HepG2 (cell line): ENCODE results near the gene PLCB1. TPM values are rescaled to one million over a fixed set of nuclear protein-coding genes. Genes with fewer than 3 reads are reported as not detected.

Experiments
- ISL2 ChIP-seq: sonication (generic); formaldehyde crosslinking; IDR thresholded peaks from 2 replicates; pipeline ENCODE4 v1.5.0; 2020; ENCODE audit warnings: missing genetic modification reagents
- MTF2 ChIP-seq: sonication (generic); formaldehyde crosslinking; IDR thresholded peaks from 2 replicates; pipeline ENCODE4 v1.5.0; 2020; ENCODE audit warnings: missing genetic modification reagents, borderline replicate concordance
- RBFOX2 ChIP-seq: fragments of 200-400 bp; formaldehyde crosslinking; IDR thresholded peaks from 2 replicates; pipeline ENCODE4 v1.6.1; 2017; ENCODE audit warnings: low read depth, mild to moderate bottlenecking, low read length
- TEAD2 ChIP-seq: sonication (generic); formaldehyde crosslinking; IDR thresholded peaks from 2 replicates; pipeline ENCODE4 v1.9.0; 2021; ENCODE audit warnings: missing genetic modification reagents
- TEAD3 ChIP-seq: optimal IDR thresholded peaks from 2 replicates; pipeline ENCODE3; 2016; ENCODE audit warnings: borderline replicate concordance
- ZNF232 ChIP-seq: sonication (generic); formaldehyde crosslinking; IDR thresholded peaks from 2 replicates; pipeline ENCODE4 v1.4.0; 2020; ENCODE audit warnings: missing genetic modification reagents, borderline replicate concordance
- polyA plus RNA-seq, 8 experiments: library from polyadenylated mRNA; depleted of rRNA in 3 of 8; stranded (reverse) in 7 of 8; unstranded in 1 of 8; fragments of >200 nt; fragmentation: Illumina TruSeq in 4 of 8; extraction: Trizol in 4 of 8; gene quantifications; 2 replicates each; pipeline versions ENCODE4 v1.2.1 to v1.2.3, GENCODE V29; 2011 to 2016; ENCODE audit warnings: low read depth in 4 of 8, missing spikeins in 1 of 8, mixed read lengths in 1 of 8; ENCODE audit not compliant: insufficient read depth in 1 of 8
- total RNA-seq, 5 experiments: library from RNA; depleted of rRNA; stranded (reverse); fragments of >200 nt; fragmentation: Illumina TruSeq; extraction: Trizol; gene quantifications; 2 replicates each; pipeline ENCODE4 v1.2.3, GENCODE V29; 2016; ENCODE audit warnings: low read depth in 1 of 5
- TF ChIP-seq, protein P1 (sequence below): IDR thresholded peaks from 2 replicates; pipeline ENCODE4 v1.4.0; 2020; ENCODE audit warnings: mild to moderate bottlenecking, missing genetic modification reagents
- TF ChIP-seq, protein P2 (sequence below), 2 experiments: sonication (generic) in 1 of 2; formaldehyde crosslinking in 1 of 2; IDR thresholded peaks; 2 replicates each; pipeline versions ENCODE4 v1.6.1 to v1.9.0; 2014 to 2022; ENCODE audit warnings: antibody characterized with exemption in 1 of 2, borderline replicate concordance in 1 of 2, inconsistent platforms in 1 of 2, low read depth in 1 of 2, missing genetic modification reagents in 1 of 2
- TF ChIP-seq, protein P3 (sequence below): IDR thresholded peaks from 2 replicates; pipeline ENCODE4 v1.6.1; 2016; ENCODE audit warnings: low read depth
- TF ChIP-seq, protein P4 (sequence below): sonication (generic); formaldehyde crosslinking; IDR thresholded peaks from 2 replicates; pipeline ENCODE4 v1.4.0; 2020; ENCODE audit warnings: missing genetic modification reagents, borderline replicate concordance

Gene PLCB1
- total and polyA plus RNA-seq, 2 of the 13 experiments (the other 11 are each of a cell fraction or from before 2014, with no cell fraction given), result 42.4 to 55.9 TPM

DNA sequence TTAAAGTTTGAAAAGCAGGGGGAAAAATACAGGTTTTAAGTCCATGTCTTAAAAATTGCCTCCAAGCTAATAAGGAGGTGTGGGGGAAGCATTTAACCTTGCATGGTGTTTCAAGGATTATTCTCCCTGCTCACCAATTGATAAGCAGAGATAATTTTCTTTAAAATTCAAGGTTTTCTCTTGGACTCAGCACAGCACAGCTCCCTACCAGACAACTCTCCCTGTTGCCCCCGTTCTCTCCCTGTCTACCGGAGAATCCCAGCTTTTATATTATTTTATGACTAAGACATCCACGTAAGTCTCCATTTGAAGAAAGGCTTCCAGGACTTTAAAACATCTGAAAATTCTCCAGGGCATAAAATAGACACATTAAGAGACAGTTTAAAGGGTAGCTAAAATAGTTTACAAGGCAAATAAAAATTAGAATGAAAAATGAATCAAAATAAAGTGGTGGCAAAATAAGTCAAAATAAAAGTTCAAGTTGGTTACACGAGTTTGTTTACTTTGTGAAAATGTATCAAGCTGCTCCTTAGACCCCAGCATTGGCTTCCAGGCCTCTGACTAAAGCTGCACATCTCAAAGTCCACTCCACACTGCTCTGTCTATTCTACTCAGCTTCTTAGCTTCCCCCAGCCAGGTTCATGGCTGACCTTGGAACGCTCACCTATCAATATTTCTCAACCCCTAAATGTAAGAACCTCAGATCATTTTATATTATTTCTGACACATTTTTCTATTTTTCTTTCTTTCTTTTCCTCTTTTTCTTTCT is 748.2 kb downstream of the PLCB1 start (continued):
- TF ChIP-seq, protein P1, sequence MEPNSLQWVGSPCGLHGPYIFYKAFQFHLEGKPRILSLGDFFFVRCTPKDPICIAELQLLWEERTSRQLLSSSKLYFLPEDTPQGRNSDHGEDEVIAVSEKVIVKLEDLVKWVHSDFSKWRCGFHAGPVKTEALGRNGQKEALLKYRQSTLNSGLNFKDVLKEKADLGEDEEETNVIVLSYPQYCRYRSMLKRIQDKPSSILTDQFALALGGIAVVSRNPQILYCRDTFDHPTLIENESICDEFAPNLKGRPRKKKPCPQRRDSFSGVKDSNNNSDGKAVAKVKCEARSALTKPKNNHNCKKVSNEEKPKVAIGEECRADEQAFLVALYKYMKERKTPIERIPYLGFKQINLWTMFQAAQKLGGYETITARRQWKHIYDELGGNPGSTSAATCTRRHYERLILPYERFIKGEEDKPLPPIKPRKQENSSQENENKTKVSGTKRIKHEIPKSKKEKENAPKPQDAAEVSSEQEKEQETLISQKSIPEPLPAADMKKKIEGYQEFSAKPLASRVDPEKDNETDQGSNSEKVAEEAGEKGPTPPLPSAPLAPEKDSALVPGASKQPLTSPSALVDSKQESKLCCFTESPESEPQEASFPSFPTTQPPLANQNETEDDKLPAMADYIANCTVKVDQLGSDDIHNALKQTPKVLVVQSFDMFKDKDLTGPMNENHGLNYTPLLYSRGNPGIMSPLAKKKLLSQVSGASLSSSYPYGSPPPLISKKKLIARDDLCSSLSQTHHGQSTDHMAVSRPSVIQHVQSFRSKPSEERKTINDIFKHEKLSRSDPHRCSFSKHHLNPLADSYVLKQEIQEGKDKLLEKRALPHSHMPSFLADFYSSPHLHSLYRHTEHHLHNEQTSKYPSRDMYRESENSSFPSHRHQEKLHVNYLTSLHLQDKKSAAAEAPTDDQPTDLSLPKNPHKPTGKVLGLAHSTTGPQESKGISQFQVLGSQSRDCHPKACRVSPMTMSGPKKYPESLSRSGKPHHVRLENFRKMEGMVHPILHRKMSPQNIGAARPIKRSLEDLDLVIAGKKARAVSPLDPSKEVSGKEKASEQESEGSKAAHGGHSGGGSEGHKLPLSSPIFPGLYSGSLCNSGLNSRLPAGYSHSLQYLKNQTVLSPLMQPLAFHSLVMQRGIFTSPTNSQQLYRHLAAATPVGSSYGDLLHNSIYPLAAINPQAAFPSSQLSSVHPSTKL (CRISPR knock-in tag), result peak; percentile 85
- TF ChIP-seq ZNF232 (CRISPR knock-in tag) (no peak), MTF2 (no peak), TEAD2 (CRISPR knock-in tag) (no peak), RBFOX2 (no peak), TEAD3 (CRISPR knock-in tag) (peak; percentile 16), ISL2 (CRISPR knock-in tag) (no peak)
- TF ChIP-seq, protein P2, sequence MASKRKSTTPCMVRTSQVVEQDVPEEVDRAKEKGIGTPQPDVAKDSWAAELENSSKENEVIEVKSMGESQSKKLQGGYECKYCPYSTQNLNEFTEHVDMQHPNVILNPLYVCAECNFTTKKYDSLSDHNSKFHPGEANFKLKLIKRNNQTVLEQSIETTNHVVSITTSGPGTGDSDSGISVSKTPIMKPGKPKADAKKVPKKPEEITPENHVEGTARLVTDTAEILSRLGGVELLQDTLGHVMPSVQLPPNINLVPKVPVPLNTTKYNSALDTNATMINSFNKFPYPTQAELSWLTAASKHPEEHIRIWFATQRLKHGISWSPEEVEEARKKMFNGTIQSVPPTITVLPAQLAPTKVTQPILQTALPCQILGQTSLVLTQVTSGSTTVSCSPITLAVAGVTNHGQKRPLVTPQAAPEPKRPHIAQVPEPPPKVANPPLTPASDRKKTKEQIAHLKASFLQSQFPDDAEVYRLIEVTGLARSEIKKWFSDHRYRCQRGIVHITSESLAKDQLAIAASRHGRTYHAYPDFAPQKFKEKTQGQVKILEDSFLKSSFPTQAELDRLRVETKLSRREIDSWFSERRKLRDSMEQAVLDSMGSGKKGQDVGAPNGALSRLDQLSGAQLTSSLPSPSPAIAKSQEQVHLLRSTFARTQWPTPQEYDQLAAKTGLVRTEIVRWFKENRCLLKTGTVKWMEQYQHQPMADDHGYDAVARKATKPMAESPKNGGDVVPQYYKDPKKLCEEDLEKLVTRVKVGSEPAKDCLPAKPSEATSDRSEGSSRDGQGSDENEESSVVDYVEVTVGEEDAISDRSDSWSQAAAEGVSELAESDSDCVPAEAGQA (IDR thresholded peaks at IDR 0.05; ENCODE audit: low read depth), result no peak
- TF ChIP-seq, protein P2 (CRISPR knock-in tag; IDR thresholded peaks at IDR 0.05; ENCODE audit: borderline replicate concordance), result no peak
- TF ChIP-seq, protein P3, sequence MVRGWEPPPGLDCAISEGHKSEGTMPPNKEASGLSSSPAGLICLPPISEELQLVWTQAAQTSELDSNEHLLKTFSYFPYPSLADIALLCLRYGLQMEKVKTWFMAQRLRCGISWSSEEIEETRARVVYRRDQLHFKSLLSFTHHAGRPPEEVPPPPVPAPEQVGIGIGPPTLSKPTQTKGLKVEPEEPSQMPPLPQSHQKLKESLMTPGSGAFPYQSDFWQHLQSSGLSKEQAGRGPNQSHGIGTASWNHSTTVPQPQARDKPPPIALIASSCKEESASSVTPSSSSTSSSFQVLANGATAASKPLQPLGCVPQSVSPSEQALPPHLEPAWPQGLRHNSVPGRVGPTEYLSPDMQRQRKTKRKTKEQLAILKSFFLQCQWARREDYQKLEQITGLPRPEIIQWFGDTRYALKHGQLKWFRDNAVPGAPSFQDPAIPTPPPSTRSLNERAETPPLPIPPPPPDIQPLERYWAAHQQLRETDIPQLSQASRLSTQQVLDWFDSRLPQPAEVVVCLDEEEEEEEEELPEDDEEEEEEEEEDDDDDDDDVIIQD (CRISPR knock-in tag), result no peak
- TF ChIP-seq, protein P4, sequence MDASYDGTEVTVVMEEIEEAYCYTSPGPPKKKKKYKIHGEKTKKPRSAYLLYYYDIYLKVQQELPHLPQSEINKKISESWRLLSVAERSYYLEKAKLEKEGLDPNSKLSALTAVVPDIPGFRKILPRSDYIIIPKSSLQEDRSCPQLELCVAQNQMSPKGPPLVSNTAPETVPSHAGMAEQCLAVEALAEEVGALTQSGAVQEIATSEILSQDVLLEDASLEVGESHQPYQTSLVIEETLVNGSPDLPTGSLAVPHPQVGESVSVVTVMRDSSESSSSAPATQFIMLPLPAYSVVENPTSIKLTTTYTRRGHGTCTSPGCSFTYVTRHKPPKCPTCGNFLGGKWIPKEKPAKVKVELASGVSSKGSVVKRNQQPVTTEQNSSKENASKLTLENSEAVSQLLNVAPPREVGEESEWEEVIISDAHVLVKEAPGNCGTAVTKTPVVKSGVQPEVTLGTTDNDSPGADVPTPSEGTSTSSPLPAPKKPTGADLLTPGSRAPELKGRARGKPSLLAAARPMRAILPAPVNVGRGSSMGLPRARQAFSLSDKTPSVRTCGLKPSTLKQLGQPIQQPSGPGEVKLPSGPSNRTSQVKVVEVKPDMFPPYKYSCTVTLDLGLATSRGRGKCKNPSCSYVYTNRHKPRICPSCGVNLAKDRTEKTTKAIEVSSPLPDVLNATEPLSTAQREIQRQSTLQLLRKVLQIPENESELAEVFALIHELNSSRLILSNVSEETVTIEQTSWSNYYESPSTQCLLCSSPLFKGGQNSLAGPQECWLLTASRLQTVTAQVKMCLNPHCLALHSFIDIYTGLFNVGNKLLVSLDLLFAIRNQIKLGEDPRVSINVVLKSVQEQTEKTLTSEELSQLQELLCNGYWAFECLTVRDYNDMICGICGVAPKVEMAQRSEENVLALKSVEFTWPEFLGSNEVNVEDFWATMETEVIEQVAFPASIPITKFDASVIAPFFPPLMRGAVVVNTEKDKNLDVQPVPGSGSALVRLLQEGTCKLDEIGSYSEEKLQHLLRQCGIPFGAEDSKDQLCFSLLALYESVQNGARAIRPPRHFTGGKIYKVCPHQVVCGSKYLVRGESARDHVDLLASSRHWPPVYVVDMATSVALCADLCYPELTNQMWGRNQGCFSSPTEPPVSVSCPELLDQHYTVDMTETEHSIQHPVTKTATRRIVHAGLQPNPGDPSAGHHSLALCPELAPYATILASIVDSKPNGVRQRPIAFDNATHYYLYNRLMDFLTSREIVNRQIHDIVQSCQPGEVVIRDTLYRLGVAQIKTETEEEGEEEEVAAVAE, result no peak
